22Rv1 (cell line): ENCODE results near the gene KIF6.

ENCODE experiments used
- ZFX ChIP-seq: fragments of 450-650 bp; IDR thresholded peaks from 2 replicates; pipeline ENCODE4 v1.6.1; 2017; ENCODE audit warnings: antibody characterized with exemption, borderline replicate concordance
- TF ChIP-seq, protein P1 (sequence below): fragments of 450-650 bp; IDR thresholded peaks from 2 replicates; pipeline ENCODE4 v1.5.1; 2017; ENCODE audit warnings: mild to moderate bottlenecking

GRCh38 chr6:39520411-39520810, 204.8 kb downstream of the KIF6 start:
- TF ChIP-seq, protein P1, sequence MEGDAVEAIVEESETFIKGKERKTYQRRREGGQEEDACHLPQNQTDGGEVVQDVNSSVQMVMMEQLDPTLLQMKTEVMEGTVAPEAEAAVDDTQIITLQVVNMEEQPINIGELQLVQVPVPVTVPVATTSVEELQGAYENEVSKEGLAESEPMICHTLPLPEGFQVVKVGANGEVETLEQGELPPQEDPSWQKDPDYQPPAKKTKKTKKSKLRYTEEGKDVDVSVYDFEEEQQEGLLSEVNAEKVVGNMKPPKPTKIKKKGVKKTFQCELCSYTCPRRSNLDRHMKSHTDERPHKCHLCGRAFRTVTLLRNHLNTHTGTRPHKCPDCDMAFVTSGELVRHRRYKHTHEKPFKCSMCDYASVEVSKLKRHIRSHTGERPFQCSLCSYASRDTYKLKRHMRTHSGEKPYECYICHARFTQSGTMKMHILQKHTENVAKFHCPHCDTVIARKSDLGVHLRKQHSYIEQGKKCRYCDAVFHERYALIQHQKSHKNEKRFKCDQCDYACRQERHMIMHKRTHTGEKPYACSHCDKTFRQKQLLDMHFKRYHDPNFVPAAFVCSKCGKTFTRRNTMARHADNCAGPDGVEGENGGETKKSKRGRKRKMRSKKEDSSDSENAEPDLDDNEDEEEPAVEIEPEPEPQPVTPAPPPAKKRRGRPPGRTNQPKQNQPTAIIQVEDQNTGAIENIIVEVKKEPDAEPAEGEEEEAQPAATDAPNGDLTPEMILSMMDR = no peak
- no peak for TF ChIP-seq ZFX
